ENCODE data around the gene VWA5B2.

Gene VWA5B2

GRCh38 chr3:184223946-184224345, 5.4 kb upstream of the VWA5B2 start:
- Histone ChIP-seq H3K36me3 (ENCODE audit: control insufficient read depth, insufficient read depth, low read length) (no peaks in the 10 kb centered on the region), H3K27me3 (replicated peaks; ENCODE audit: control insufficient read depth, insufficient read depth, low read length) (no peaks in the 10 kb centered on the region; the same call in 1 of the 2 replicates), H3K4me3 (replicated peaks; ENCODE audit: low read depth, low read length) (no peak overlapping the region)
- no peak for DNase-seq (ENCODE audit: extremely low read depth, insufficient read length)
- no peak for TF ChIP-seq CTCF (IDR thresholded peaks at IDR 0.05; ENCODE audit: insufficient read depth, low read length, poor library complexity, severe bottlenecking)

DNA sequence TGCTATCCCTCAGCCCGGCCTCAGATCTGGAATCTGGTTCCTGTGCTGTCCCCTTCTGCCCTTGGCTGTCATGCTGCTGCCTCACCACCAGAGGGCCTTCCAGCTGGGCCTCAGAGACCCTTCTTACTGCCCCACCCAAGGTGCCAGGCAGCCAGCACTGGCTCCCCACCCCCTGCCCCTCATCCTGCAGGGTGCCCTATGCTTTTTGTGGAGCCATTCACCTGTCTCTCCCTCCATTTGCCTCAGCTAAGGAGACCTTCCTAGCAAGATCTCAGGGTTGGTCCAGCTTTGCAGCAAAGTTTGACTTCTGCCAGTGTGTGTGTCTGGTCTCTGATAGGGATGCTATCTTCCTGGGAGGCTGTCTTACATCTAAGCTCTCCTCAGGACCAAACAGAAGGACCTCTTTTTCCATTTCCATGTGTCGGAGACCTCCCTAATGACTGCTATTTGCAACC, 1.9 kb upstream of the VWA5B2 start:
- no peaks in the 10 kb centered on the region for H3K36me3 ChIP-seq (ENCODE audit: control insufficient read depth, insufficient read depth, low read length)
- H3K4me3 ChIP-seq (replicated peaks; ENCODE audit: low read depth, low read length) = no peak overlapping the region
- no peak for DNase-seq (ENCODE audit: extremely low read depth, insufficient read length)
- H3K27me3 ChIP-seq (replicated peaks; ENCODE audit: control insufficient read depth, insufficient read depth, low read length) = no peaks in the 10 kb centered on the region; the same call in 1 of the 2 replicates
- TF ChIP-seq CTCF (IDR thresholded peaks at IDR 0.05; ENCODE audit: insufficient read depth, low read length, poor library complexity, severe bottlenecking) = peak; percentile 97

GRCh38 chr3:184228376-184229137, 828 bp upstream of the VWA5B2 start:
- no peaks in the 10 kb centered on the region; the same call in 1 of the 2 replicates for H3K27me3 ChIP-seq (replicated peaks; ENCODE audit: control insufficient read depth, insufficient read depth, low read length)
- no peak overlapping the region; the same call in 1 of the 2 replicates for H3K4me3 ChIP-seq (replicated peaks; ENCODE audit: low read depth, low read length)
- TF ChIP-seq CTCF (IDR thresholded peaks at IDR 0.05; ENCODE audit: insufficient read depth, low read length, poor library complexity, severe bottlenecking) = no peak
- H3K36me3 ChIP-seq (ENCODE audit: control insufficient read depth, insufficient read depth, low read length) = no peaks in the 10 kb centered on the region
- no peak for DNase-seq (ENCODE audit: extremely low read depth, insufficient read length)

DNA sequence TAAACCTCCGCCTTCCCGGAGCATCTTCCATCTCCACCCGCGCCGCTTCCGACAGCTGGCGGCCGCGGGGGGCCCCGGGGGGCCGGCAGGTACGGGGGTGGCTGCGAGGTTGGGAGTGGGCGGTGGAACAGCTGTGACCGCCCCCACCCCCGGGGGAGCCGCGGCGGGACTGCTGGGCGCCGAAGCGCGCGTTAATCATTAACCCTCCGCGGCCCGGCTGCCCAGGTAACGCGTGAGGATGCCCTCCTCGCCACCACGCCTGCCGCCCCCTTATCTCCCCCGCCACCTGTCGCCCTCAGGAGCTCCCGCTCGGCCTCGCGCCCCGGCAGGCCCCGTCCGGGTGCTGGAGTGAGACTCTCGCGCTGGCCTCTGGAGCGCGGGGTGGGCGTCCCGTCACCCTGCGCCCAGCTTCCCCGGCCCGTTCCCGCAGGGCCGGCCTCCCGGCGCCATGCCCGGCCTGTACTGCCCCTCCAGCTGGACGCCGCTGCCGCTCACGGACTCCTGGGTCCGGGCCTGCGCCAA, 757 bp downstream of the VWA5B2 start:
- no peak for DNase-seq (ENCODE audit: extremely low read depth, insufficient read length)
- TF ChIP-seq CTCF (IDR thresholded peaks at IDR 0.05; ENCODE audit: insufficient read depth, low read length, poor library complexity, severe bottlenecking) = no peak
- Histone ChIP-seq H3K4me3 (replicated peaks; ENCODE audit: low read depth, low read length) (peak overlapping the region; percentile 50), H3K36me3 (ENCODE audit: control insufficient read depth, insufficient read depth, low read length) (no peaks in the 10 kb centered on the region), H3K27me3 (replicated peaks; ENCODE audit: control insufficient read depth, insufficient read depth, low read length) (no peaks in the 10 kb centered on the region; the same call in 1 of the 2 replicates)

- Histone ChIP-seq H3K27me3 (replicated peaks; ENCODE audit: control insufficient read depth, insufficient read depth, low read length) (no peaks in the 10 kb centered on the region; the same call in 1 of the 2 replicates), H3K4me3 (replicated peaks; ENCODE audit: low read depth, low read length) (no peak overlapping the region), H3K36me3 (ENCODE audit: control insufficient read depth, insufficient read depth, low read length) (no peaks in the 10 kb centered on the region)
- no peak for TF ChIP-seq CTCF (IDR thresholded peaks at IDR 0.05; ENCODE audit: insufficient read depth, low read length, poor library complexity, severe bottlenecking)
- DNase-seq (ENCODE audit: extremely low read depth, insufficient read length) = no peak
Observed at GRCh38 chr3:184230603-184231528, 1.5 kb downstream of the VWA5B2 start.

Measured in GM06990 (cell line).